HUES6 (cell line): ENCODE results near the gene TGFBR3.
A peak's percentile ranks its signal among the peaks of the same experiment; 100 is the strongest.

ENCODE experiments used
- H3K27ac ChIP-seq: 2 replicates; pipeline ENCODE4 v1.7.0; 2013; ENCODE audit warnings: low read depth, mild to moderate bottlenecking, low read length, inconsistent platforms
- H3K27me3 ChIP-seq: 2 replicates; pipeline ENCODE4 v1.6.1; 2013; ENCODE audit warnings: low read length; ENCODE audit not compliant: control insufficient read depth, insufficient read depth
- H3K36me3 ChIP-seq: 2 replicates; pipeline ENCODE4 v1.6.1; 2013; ENCODE audit warnings: low read length; ENCODE audit not compliant: control insufficient read depth, insufficient read depth
- H3K4me1 ChIP-seq: 2 replicates; pipeline ENCODE4 v1.6.1; 2013; ENCODE audit warnings: low read length; ENCODE audit not compliant: control insufficient read depth, insufficient read depth
- H3K4me3 ChIP-seq: 2 replicates; pipeline ENCODE4 v1.5.1; 2013; ENCODE audit warnings: low read depth, low read length
- H3K9ac ChIP-seq: one replicate; pipeline ENCODE4 v1.6.1; 2013; ENCODE audit warnings: mild to moderate bottlenecking, low read length
- H3K9me3 ChIP-seq: 2 replicates; pipeline ENCODE4 v1.6.1; 2013; ENCODE audit warnings: low read depth, low read length; ENCODE audit not compliant: control insufficient read depth, insufficient read depth

TGFBR3 gene

GRCh38 chr1:91741906-91742305 is 144.0 kb downstream of the TGFBR3 start:
- H3K9ac ChIP-seq: no peak overlapping the region
- H3K27me3 ChIP-seq: no peaks in the 10 kb centered on the region
- peaks cover 13% of the 10 kb centered on the region for H3K9me3 ChIP-seq
- no peak overlapping the region for H3K27ac ChIP-seq
- H3K4me3 ChIP-seq: no peak overlapping the region
- H3K36me3 ChIP-seq: no peaks in the 10 kb centered on the region
- peaks cover 7% of the 10 kb centered on the region; the same call in 1 of the 2 replicates for H3K4me1 ChIP-seq

GRCh38 chr1:91741301-91741700 is 144.7 kb downstream of the TGFBR3 start:
- no peak overlapping the region for H3K27ac ChIP-seq
- no peaks in the 10 kb centered on the region for H3K36me3 ChIP-seq
- no peak overlapping the region for H3K9ac ChIP-seq
- H3K4me1 ChIP-seq: peaks cover 11% of the 10 kb centered on the region; the same call in 1 of the 2 replicates
- no peaks in the 10 kb centered on the region for H3K27me3 ChIP-seq
- peaks cover 7% of the 10 kb centered on the region for H3K9me3 ChIP-seq
- H3K4me3 ChIP-seq: no peak overlapping the region

- Histone ChIP-seq H3K9ac (peak overlapping the region; percentile 37), H3K27me3 (no peaks in the 10 kb centered on the region), H3K9me3 (peaks cover 2% of the 10 kb centered on the region; the same call in 1 of the 2 replicates), H3K27ac (no peak overlapping the region; the same call in 1 of the 2 replicates), H3K4me3 (no peak overlapping the region), H3K4me1 (peaks cover 15% of the 10 kb centered on the region; the same call in 1 of the 2 replicates), H3K36me3 (no peaks in the 10 kb centered on the region)
These were observed 148.3 kb downstream of the TGFBR3 start for GRCh38 chr1:91737650-91738049.

- Histone ChIP-seq H3K4me1 (peaks cover 20% of the 10 kb centered on the region; the same call in 1 of the 2 replicates), H3K4me3 (no peak overlapping the region), H3K9me3 (peaks cover 2% of the 10 kb centered on the region; the same call in 1 of the 2 replicates), H3K27ac (no peak overlapping the region; the same call in 1 of the 2 replicates), H3K9ac (peak overlapping the region; percentile 37), H3K36me3 (no peaks in the 10 kb centered on the region), H3K27me3 (no peaks in the 10 kb centered on the region)
These were observed 149.0 kb downstream of the TGFBR3 start for GRCh38 chr1:91736715-91737615.

GRCh38 chr1:91736146-91736714 is 149.7 kb downstream of the TGFBR3 start:
- Histone ChIP-seq H3K4me3 (no peak overlapping the region), H3K36me3 (no peaks in the 10 kb centered on the region)

GRCh38 chr1:91735266-91735845 is 150.6 kb downstream of the TGFBR3 start:
- Histone ChIP-seq H3K36me3 (no peaks in the 10 kb centered on the region), H3K4me1 (peaks cover 29% of the 10 kb centered on the region; the same call in 1 of the 2 replicates), H3K9ac (no peak overlapping the region), H3K9me3 (peaks cover 2% of the 10 kb centered on the region; the same call in 1 of the 2 replicates), H3K27me3 (no peaks in the 10 kb centered on the region), H3K27ac (no peak overlapping the region), H3K4me3 (no peak overlapping the region)

More at GRCh38 chr1:91736146-91736714, 149.7 kb downstream of the TGFBR3 start:
- Histone ChIP-seq H3K4me1 (peaks cover 26% of the 10 kb centered on the region; the same call in 1 of the 2 replicates), H3K9ac (no peak overlapping the region), H3K27me3 (no peaks in the 10 kb centered on the region), H3K27ac (no peak overlapping the region), H3K9me3 (peaks cover 2% of the 10 kb centered on the region; the same call in 1 of the 2 replicates)

GRCh38 chr1:91734761-91735160 is 151.2 kb downstream of the TGFBR3 start:
- H3K9me3 ChIP-seq: peaks cover 2% of the 10 kb centered on the region; the same call in 1 of the 2 replicates
- H3K27ac ChIP-seq: no peak overlapping the region
- H3K4me3 ChIP-seq: no peak overlapping the region
- no peaks in the 10 kb centered on the region for H3K36me3 ChIP-seq
- peaks cover 29% of the 10 kb centered on the region; the same call in 1 of the 2 replicates for H3K4me1 ChIP-seq
- no peak overlapping the region for H3K9ac ChIP-seq
- no peaks in the 10 kb centered on the region for H3K27me3 ChIP-seq

GRCh38 chr1:91733108-91733710 is 152.7 kb downstream of the TGFBR3 start:
- no peak overlapping the region for H3K27ac ChIP-seq
- peaks cover 29% of the 10 kb centered on the region; the same call in 1 of the 2 replicates for H3K4me1 ChIP-seq
- H3K27me3 ChIP-seq: no peaks in the 10 kb centered on the region
- H3K9ac ChIP-seq: no peak overlapping the region
- H3K9me3 ChIP-seq: no peaks in the 10 kb centered on the region
- H3K4me3 ChIP-seq: no peak overlapping the region
- H3K36me3 ChIP-seq: no peaks in the 10 kb centered on the region

- H3K9ac ChIP-seq: no peak overlapping the region
- no peak overlapping the region for H3K4me3 ChIP-seq
- no peaks in the 10 kb centered on the region for H3K27me3 ChIP-seq
- H3K36me3 ChIP-seq: no peaks in the 10 kb centered on the region
- H3K27ac ChIP-seq: no peak overlapping the region
- H3K4me1 ChIP-seq: peaks cover 28% of the 10 kb centered on the region; the same call in 1 of the 2 replicates
- H3K9me3 ChIP-seq: no peaks in the 10 kb centered on the region
These were observed 153.5 kb downstream of the TGFBR3 start for GRCh38 chr1:91732291-91733107.

- no peak overlapping the region for H3K4me3 ChIP-seq
- no peak overlapping the region for H3K9ac ChIP-seq
- H3K27me3 ChIP-seq: no peaks in the 10 kb centered on the region
- H3K27ac ChIP-seq: no peak overlapping the region
- no peaks in the 10 kb centered on the region for H3K36me3 ChIP-seq
- peaks cover 21% of the 10 kb centered on the region; the same call in 1 of the 2 replicates for H3K4me1 ChIP-seq
- H3K9me3 ChIP-seq: no peaks in the 10 kb centered on the region
These were observed 154.1 kb downstream of the TGFBR3 start for GRCh38 chr1:91731815-91732214.
